ENCODE results near the gene CROCC. TPM values are rescaled to one million over a fixed set of nuclear protein-coding genes. Genes with fewer than 3 reads are reported as not detected.
"Not testable (repeated sequence)": the region's sequence is repeated elsewhere in the genome, so short reads cannot be mapped to it uniquely, and the experiment has no call there.

Gene CROCC
- total RNA-seq, 4 donors from 2014 or later = 27.7 to 86.4 (median 60.2) TPM

- 87% methylated on average over 15 of the region's 15 CpGs for WGBS
- H3K4me1 ChIP-seq = peaks cover 28% of the 10 kb centered on the region
- no peak for TF ChIP-seq POLR2AphosphoS5 (IDR thresholded peaks at IDR 0.05)
- no peak for TF ChIP-seq CTCF (IDR thresholded peaks at IDR 0.05)
- TF ChIP-seq EP300 (IDR thresholded peaks at IDR 0.05) = no peak
Observed at GRCh38 chr1:16907870-16908758, 13.6 kb upstream of the CROCC start.

GRCh38 chr1:16911851-16912721 lies 9.6 kb upstream of the CROCC start:
- peaks cover 32% of the 10 kb centered on the region for H3K4me1 ChIP-seq
- not testable (repeated sequence) for H3K4me3 ChIP-seq, H3K27ac ChIP-seq, H3K36me3 ChIP-seq, H3K9me3 ChIP-seq, H3K27me3 ChIP-seq
- WGBS = 86% methylated on average over 8 of the region's 8 CpGs
- DNase-seq (ENCODE audit: low spot score in 2 of 2) = peak in 1 of 2 donors; percentile 56

More at GRCh38 chr1:16907870-16908758, 13.6 kb upstream of the CROCC start:
- Histone ChIP-seq H3K36me3 (no peaks in the 10 kb centered on the region), H3K27ac (no peak overlapping the region), H3K9me3 (no peaks in the 10 kb centered on the region), H3K4me3 (no peak overlapping the region), H3K27me3 (no peaks in the 10 kb centered on the region)
- peak in 1 of 2 donors; percentile 54 for DNase-seq (ENCODE audit: low spot score in 2 of 2)

- DNase-seq (ENCODE audit: low spot score in 2 of 2); H3K4me3 ChIP-seq; H3K36me3 ChIP-seq; H3K27ac ChIP-seq; H3K9me3 ChIP-seq; H3K27me3 ChIP-seq: not testable (repeated sequence)
- 82% methylated on average over 8 of the region's 8 CpGs for WGBS
- H3K4me1 ChIP-seq = peaks cover 32% of the 10 kb centered on the region
Observed at GRCh38 chr1:16912742-16913141, 9.0 kb upstream of the CROCC start.

- Histone ChIP-seq H3K36me3 (no peaks in the 10 kb centered on the region), H3K4me1 (peaks cover 32% of the 10 kb centered on the region), H3K27ac (peak overlapping the region; percentile 68), H3K9me3 (no peaks in the 10 kb centered on the region), H3K4me3 (peak overlapping the region; percentile 59), H3K27me3 (no peaks in the 10 kb centered on the region)
- WGBS = 63% methylated on average over 28 of the region's 36 CpGs
- TF ChIP-seq POLR2AphosphoS5 (IDR thresholded peaks at IDR 0.05) (peak in 1 of 3 donors; percentile 51), POLR2A (IDR thresholded peaks at IDR 0.05) (no peak)
- no peak for DNase-seq (ENCODE audit: low spot score in 2 of 2)
Observed at GRCh38 chr1:16913181-16913832, 8.4 kb upstream of the CROCC start.

GRCh38 chr1:16913833-16914662 lies 7.7 kb upstream of the CROCC start:
- Histone ChIP-seq H3K27me3 (no peaks in the 10 kb centered on the region), H3K4me3 (peak overlapping the region; percentile 59), H3K36me3 (no peaks in the 10 kb centered on the region), H3K4me1 (peaks cover 32% of the 10 kb centered on the region), H3K27ac (peak overlapping the region; percentile 68), H3K9me3 (no peaks in the 10 kb centered on the region)
- WGBS = 0% methylated on average over 13 of the region's 109 CpGs
- peak; percentile 93 to 96 for DNase-seq (ENCODE audit: low spot score in 2 of 2)
- peak; percentile 26 to 71 for TF ChIP-seq POLR2A (IDR thresholded peaks at IDR 0.05)
- TF ChIP-seq EP300 (IDR thresholded peaks at IDR 0.05) = no peak
- peak in 1 of 3 donors; percentile 25 for TF ChIP-seq POLR2AphosphoS5 (IDR thresholded peaks at IDR 0.05)
- TF ChIP-seq CTCF (IDR thresholded peaks at IDR 0.05) = no peak

GRCh38 chr1:16914928-16915626 lies 6.7 kb upstream of the CROCC start:
- 45% methylated on average over 15 of the region's 15 CpGs for WGBS
- H3K4me3 ChIP-seq = peak overlapping the region; percentile 59

More at GRCh38 chr1:16914928-16915626, 6.7 kb upstream of the CROCC start:
- not testable (repeated sequence) for H3K9me3 ChIP-seq; H3K36me3 ChIP-seq; H3K27me3 ChIP-seq; H3K27ac ChIP-seq; DNase-seq (ENCODE audit: low spot score in 2 of 2)
- H3K4me1 ChIP-seq = peaks cover 32% of the 10 kb centered on the region
